Osteocyte (in vitro differentiated cells): ENCODE measurements around the gene MYH14. TPM values are rescaled to one million over a fixed set of nuclear protein-coding genes. Genes with fewer than 3 reads are reported as not detected.

Experiments
- DNase-seq: peaks from one replicate; pipeline ENCODE4 v3.0.0; 2021; ENCODE audit warnings: mixed read lengths; ENCODE audit not compliant: unreplicated experiment; ENCODE audit errors: extremely low spot score
- H3K27ac Mint-ChIP-seq: one replicate; pipeline ENCODE4 v1.8.0; 2021; ENCODE audit warnings: mild to moderate bottlenecking, mixed read lengths; ENCODE audit not compliant: unreplicated experiment
- H3K27me3 Mint-ChIP-seq: one replicate; pipeline ENCODE4 v1.8.0; 2021; ENCODE audit warnings: mixed read lengths; ENCODE audit not compliant: unreplicated experiment
- H3K36me3 Mint-ChIP-seq: one replicate; pipeline ENCODE4 v1.8.0; 2021; ENCODE audit warnings: mixed read lengths; ENCODE audit not compliant: unreplicated experiment
- H3K4me1 Mint-ChIP-seq: one replicate; pipeline ENCODE4 v1.8.0; 2021; ENCODE audit warnings: mixed read lengths; ENCODE audit not compliant: unreplicated experiment
- H3K4me3 Mint-ChIP-seq: one replicate; pipeline ENCODE4 v1.8.0; 2021; ENCODE audit warnings: mild to moderate bottlenecking, moderate library complexity, mixed read lengths; ENCODE audit not compliant: unreplicated experiment
- H3K9me3 Mint-ChIP-seq: one replicate; pipeline ENCODE4 v1.8.0; 2021; ENCODE audit warnings: mixed read lengths; ENCODE audit not compliant: unreplicated experiment
- total RNA-seq: library from RNA; stranded (reverse); gene quantifications from 2 replicates; pipeline ENCODE4 v1.2.1, GENCODE V29; 2021
- TF ChIP-seq, protein P1 (sequence below): fragments of 200-600 bp; sonication (generic); IDR thresholded peaks from 2 replicates; pipeline ENCODE4 v1.5.0; 2021; ENCODE audit warnings: antibody characterized with exemption, mild to moderate bottlenecking, moderate library complexity

The MYH14 gene
- total RNA-seq, 1 donor from 2014 or later: not detected

- Mint-ChIP-seq H3K27ac (no peak overlapping the region), H3K36me3 (no peaks in the 10 kb centered on the region), H3K27me3 (no peaks in the 10 kb centered on the region), H3K4me1 (no peaks in the 10 kb centered on the region), H3K9me3 (peaks cover 15% of the 10 kb centered on the region), H3K4me3 (no peak overlapping the region)
- DNase-seq: no peak
- TF ChIP-seq, protein P1, sequence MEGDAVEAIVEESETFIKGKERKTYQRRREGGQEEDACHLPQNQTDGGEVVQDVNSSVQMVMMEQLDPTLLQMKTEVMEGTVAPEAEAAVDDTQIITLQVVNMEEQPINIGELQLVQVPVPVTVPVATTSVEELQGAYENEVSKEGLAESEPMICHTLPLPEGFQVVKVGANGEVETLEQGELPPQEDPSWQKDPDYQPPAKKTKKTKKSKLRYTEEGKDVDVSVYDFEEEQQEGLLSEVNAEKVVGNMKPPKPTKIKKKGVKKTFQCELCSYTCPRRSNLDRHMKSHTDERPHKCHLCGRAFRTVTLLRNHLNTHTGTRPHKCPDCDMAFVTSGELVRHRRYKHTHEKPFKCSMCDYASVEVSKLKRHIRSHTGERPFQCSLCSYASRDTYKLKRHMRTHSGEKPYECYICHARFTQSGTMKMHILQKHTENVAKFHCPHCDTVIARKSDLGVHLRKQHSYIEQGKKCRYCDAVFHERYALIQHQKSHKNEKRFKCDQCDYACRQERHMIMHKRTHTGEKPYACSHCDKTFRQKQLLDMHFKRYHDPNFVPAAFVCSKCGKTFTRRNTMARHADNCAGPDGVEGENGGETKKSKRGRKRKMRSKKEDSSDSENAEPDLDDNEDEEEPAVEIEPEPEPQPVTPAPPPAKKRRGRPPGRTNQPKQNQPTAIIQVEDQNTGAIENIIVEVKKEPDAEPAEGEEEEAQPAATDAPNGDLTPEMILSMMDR: no peak
Observed at GRCh38 chr19:50248826-50249225, 45.4 kb downstream of the MYH14 start.

GRCh38 chr19:50249636-50250035, 46.2 kb downstream of the MYH14 start:
- TF ChIP-seq, protein P1: no peak
- Mint-ChIP-seq H3K4me3 (no peak overlapping the region), H3K9me3 (peaks cover 19% of the 10 kb centered on the region), H3K36me3 (no peaks in the 10 kb centered on the region), H3K4me1 (no peaks in the 10 kb centered on the region), H3K27ac (no peak overlapping the region), H3K27me3 (no peaks in the 10 kb centered on the region)
- no peak for DNase-seq

- H3K27me3 Mint-ChIP-seq: no peaks in the 10 kb centered on the region
- no peak overlapping the region for H3K27ac Mint-ChIP-seq
- H3K36me3 Mint-ChIP-seq: no peaks in the 10 kb centered on the region
- no peak overlapping the region for H3K4me3 Mint-ChIP-seq
- H3K4me1 Mint-ChIP-seq: no peaks in the 10 kb centered on the region
- DNase-seq: no peak
- peaks cover 20% of the 10 kb centered on the region for H3K9me3 Mint-ChIP-seq
- TF ChIP-seq, protein P1: no peak
Observed at GRCh38 chr19:50250450-50251136, 47.2 kb downstream of the MYH14 start.

- H3K4me3 Mint-ChIP-seq: no peak overlapping the region
- H3K4me1 Mint-ChIP-seq: no peaks in the 10 kb centered on the region
- H3K36me3 Mint-ChIP-seq: no peaks in the 10 kb centered on the region
- TF ChIP-seq, protein P1: peak; percentile 26
- no peak overlapping the region for H3K27ac Mint-ChIP-seq
- no peak for DNase-seq
- peaks cover 23% of the 10 kb centered on the region for H3K9me3 Mint-ChIP-seq
- no peaks in the 10 kb centered on the region for H3K27me3 Mint-ChIP-seq
Observed at GRCh38 chr19:50252111-50252886, 48.9 kb downstream of the MYH14 start.

DNA sequence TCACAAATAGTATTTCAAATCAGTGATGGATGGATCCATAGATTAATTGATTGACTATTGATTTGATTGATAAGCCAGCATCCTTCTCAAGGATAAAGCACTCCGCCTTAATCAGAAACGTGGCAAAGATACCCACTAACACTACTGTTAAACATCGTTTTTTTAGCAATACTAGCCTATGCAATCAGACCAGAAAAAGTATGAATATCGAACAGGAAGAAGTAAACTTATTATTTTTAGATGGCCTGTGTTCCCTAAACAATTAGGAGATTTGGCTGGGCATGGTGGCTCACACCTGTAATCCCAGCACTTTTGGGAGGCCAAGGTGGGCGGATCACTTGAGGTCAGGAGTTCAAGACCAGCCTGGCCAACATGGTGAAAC, 49.5 kb downstream of the MYH14 start:
- TF ChIP-seq, protein P1: no peak
- Mint-ChIP-seq H3K27ac (no peak overlapping the region), H3K4me1 (no peaks in the 10 kb centered on the region), H3K9me3 (peaks cover 24% of the 10 kb centered on the region), H3K4me3 (no peak overlapping the region), H3K27me3 (no peaks in the 10 kb centered on the region), H3K36me3 (no peaks in the 10 kb centered on the region)
- DNase-seq: no peak
